ENCODE results near the gene PNMA8A. TPM values are rescaled to one million over a fixed set of nuclear protein-coding genes. Genes with fewer than 3 reads are reported as not detected.

Gene PNMA8A
- total and polyA plus RNA-seq, 2 donors (not counting 1 experiment from before 2014, with no cell fraction given), result not detected

DNA sequence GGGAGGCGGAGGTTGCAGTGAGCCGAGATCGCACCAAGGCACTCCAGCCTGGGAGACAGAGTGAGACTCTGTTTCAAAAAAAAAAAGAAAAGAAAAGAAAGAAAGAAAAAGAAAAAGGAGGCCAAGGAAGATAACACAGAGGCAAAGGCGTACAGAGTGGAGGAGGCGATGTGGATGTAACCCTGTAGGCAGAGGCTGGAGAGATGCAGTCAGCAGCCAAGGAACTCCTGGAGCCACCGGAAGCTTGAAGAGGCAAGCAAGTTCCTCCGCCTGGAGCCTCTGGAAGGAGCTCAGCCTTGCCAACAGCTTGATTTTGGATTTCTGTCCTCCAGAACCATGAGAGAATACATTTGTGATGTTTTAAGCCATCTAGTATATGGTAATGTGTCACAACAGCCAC lies 51.3 kb downstream of the PNMA8A start:
- ATAC-seq (ENCODE audit: low read depth) (no peak), DNase-seq (no peak)
- Mint-ChIP-seq H3K4me1 (no peaks in the 10 kb centered on the region), H3K27ac (no peak overlapping the region), H3K4me3 (no peak overlapping the region), H3K27me3 (peaks cover 42% of the 10 kb centered on the region), H3K9me3 (ENCODE audit: insufficient read depth) (no peaks in the 10 kb centered on the region)
- intact Hi-C loops (cut with micrococcal nuclease), result no loop called here
- H3K9me3 ChIP-seq (ENCODE audit: control extremely low read depth in 1 of 3, control insufficient read depth in 2 of 3, insufficient read depth in 1 of 3, low read length in 2 of 3), result peaks cover 0 to 3% (median 0%) of the 10 kb centered on the region in 3 donors
- H3K4me2 ChIP-seq (replicated peaks; ENCODE audit: low read depth, low read length, poor library complexity, severe bottlenecking), result no peak overlapping the region
- no peak overlapping the region for H2AFZ ChIP-seq (ENCODE audit: insufficient read depth, low read depth, low read length, poor library complexity, severe bottlenecking)
- no peaks in the 10 kb centered on the region for H3K79me2 ChIP-seq (ENCODE audit: control insufficient read depth, insufficient read depth, low read length)
- H3K27ac ChIP-seq (ENCODE audit: low read length in 2 of 2), result no peak overlapping the region
- CTCF ChIA-PET, result no interaction called here
- WGBS (ENCODE audit: insufficient coverage), result 95% methylated on average over 7 of the region's 7 CpGs
- peaks cover 0 to 23% (median 9%) of the 10 kb centered on the region in 4 experiments for H3K27me3 ChIP-seq (replicated peaks in 1 of 4; ENCODE audit: control extremely low read depth in 1 of 4, control insufficient read depth in 3 of 4, insufficient read depth in 4 of 4, low read length in 3 of 4)
- H4K20me1 ChIP-seq (ENCODE audit: control insufficient read depth, insufficient read depth, low read length, poor library complexity, severe bottlenecking), result no peaks in the 10 kb centered on the region
- H3K4me3 ChIP-seq (ENCODE audit: control extremely low read depth in 1 of 5, extremely low read depth in 1 of 5, insufficient read depth in 1 of 5, low read depth in 2 of 5, low read length in 4 of 5), result no peak overlapping the region
- H3K9ac ChIP-seq (ENCODE audit: low read length), result no peak overlapping the region
- H3K4me1 ChIP-seq (ENCODE audit: control insufficient read depth in 2 of 2, insufficient read depth in 2 of 2, low read length in 2 of 2), result peaks cover 3 to 6% of the 10 kb centered on the region in 2 donors
- no peaks in the 10 kb centered on the region for H3K36me3 ChIP-seq (replicated peaks in 1 of 2; ENCODE audit: control extremely low read depth in 1 of 2, control insufficient read depth in 1 of 2, extremely low read depth in 1 of 2, insufficient read depth in 2 of 2, low read length in 1 of 2)
- POLR2A ChIA-PET, result no interaction called here
- TF ChIP-seq, protein P1, sequence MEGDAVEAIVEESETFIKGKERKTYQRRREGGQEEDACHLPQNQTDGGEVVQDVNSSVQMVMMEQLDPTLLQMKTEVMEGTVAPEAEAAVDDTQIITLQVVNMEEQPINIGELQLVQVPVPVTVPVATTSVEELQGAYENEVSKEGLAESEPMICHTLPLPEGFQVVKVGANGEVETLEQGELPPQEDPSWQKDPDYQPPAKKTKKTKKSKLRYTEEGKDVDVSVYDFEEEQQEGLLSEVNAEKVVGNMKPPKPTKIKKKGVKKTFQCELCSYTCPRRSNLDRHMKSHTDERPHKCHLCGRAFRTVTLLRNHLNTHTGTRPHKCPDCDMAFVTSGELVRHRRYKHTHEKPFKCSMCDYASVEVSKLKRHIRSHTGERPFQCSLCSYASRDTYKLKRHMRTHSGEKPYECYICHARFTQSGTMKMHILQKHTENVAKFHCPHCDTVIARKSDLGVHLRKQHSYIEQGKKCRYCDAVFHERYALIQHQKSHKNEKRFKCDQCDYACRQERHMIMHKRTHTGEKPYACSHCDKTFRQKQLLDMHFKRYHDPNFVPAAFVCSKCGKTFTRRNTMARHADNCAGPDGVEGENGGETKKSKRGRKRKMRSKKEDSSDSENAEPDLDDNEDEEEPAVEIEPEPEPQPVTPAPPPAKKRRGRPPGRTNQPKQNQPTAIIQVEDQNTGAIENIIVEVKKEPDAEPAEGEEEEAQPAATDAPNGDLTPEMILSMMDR (IDR thresholded peaks at IDR 0.05), result no peak
- no peak for TF ChIP-seq EZH2 (IDR thresholded peaks at IDR 0.05; ENCODE audit: borderline replicate concordance, insufficient read depth, low read depth, low read length, poor library complexity, severe bottlenecking)

Other genes starting within 250 kb of the PNMA8A start
- gene IGFL1, start 241.8 kb downstream of the PNMA8A start, total RNA-seq, result not detected in 2 replicates
- 0.15 TPM in 1 of 2 replicates, not detected in the other for gene IGFL1, start 241.8 kb downstream of the PNMA8A start, polyA plus RNA-seq
- not detected in 2 replicates for gene HIF3A, start 174.5 kb downstream of the PNMA8A start, total RNA-seq
- gene HIF3A, start 174.5 kb downstream of the PNMA8A start, polyA plus RNA-seq, result not detected in 2 replicates
- 51.2 and 58.6 TPM in 2 replicates for gene PPP5C, start 124.5 kb downstream of the PNMA8A start, total RNA-seq
- gene PPP5C, start 124.5 kb downstream of the PNMA8A start, polyA plus RNA-seq, result 70.5 and 115 TPM in 2 replicates
- gene CCDC8, start 58.0 kb downstream of the PNMA8A start, total RNA-seq, result not detected in 2 replicates
- gene CCDC8, start 58.0 kb downstream of the PNMA8A start, polyA plus RNA-seq, result not detected in 2 replicates
- not detected in 2 replicates for gene PNMA8C, start 42.6 kb downstream of the PNMA8A start, total RNA-seq
- gene PNMA8C, start 42.6 kb downstream of the PNMA8A start, polyA plus RNA-seq, result 0.03 TPM in 1 of 2 replicates, not detected in the other
- 0.32 TPM in 1 of 2 replicates, not detected in the other for gene PNMA8B, start 24.3 kb upstream of the PNMA8A start, total RNA-seq
- 0.10 and 0.12 TPM in 2 replicates for gene PNMA8B, start 24.3 kb upstream of the PNMA8A start, polyA plus RNA-seq
- gene CALM3, start 129.8 kb upstream of the PNMA8A start, total RNA-seq, result 99.3 and 105 TPM in 2 replicates
- 99.0 and 151 TPM in 2 replicates for gene CALM3, start 129.8 kb upstream of the PNMA8A start, polyA plus RNA-seq
- 1.9 and 2.5 TPM in 2 replicates for gene PTGIR, start 153.5 kb upstream of the PNMA8A start, total RNA-seq
- 2.1 and 5.3 TPM in 2 replicates for gene PTGIR, start 153.5 kb upstream of the PNMA8A start, polyA plus RNA-seq
- 6.7 and 12.0 TPM in 2 replicates for gene GNG8, start 164.6 kb upstream of the PNMA8A start, total RNA-seq
- not detected in 2 replicates for gene GNG8, start 164.6 kb upstream of the PNMA8A start, polyA plus RNA-seq
- 0.15 and 0.34 TPM in 2 replicates for gene DACT3, start 189.6 kb upstream of the PNMA8A start, total RNA-seq
- 0.03 and 0.39 TPM in 2 replicates for gene DACT3, start 189.6 kb upstream of the PNMA8A start, polyA plus RNA-seq
- 185 and 192 TPM in 2 replicates for gene PRKD2, start 245.6 kb upstream of the PNMA8A start, total RNA-seq
- gene PRKD2, start 245.6 kb upstream of the PNMA8A start, polyA plus RNA-seq, result 208 and 271 TPM in 2 replicates

Measured in B cell (primary cell).